Hindlimb muscle (tissue), 1 donor: ENCODE measurements around the gene SAMD5. TPM values are rescaled to one million over a fixed set of nuclear protein-coding genes. Genes with fewer than 3 reads are reported as not detected.

Experiments
- DNase-seq: peaks from one replicate; pipeline ENCODE4 v3.0.0-alpha.2; 2013
- polyA plus RNA-seq: library from polyadenylated mRNA; unstranded; fragments of 120-200 nt; gene quantifications from one replicate; pipeline ENCODE4 v1.2.1, GENCODE V29; 2013; ENCODE audit not compliant: insufficient read length

The SAMD5 gene
- polyA plus RNA-seq, 1 donor = 2.1 TPM

DNA sequence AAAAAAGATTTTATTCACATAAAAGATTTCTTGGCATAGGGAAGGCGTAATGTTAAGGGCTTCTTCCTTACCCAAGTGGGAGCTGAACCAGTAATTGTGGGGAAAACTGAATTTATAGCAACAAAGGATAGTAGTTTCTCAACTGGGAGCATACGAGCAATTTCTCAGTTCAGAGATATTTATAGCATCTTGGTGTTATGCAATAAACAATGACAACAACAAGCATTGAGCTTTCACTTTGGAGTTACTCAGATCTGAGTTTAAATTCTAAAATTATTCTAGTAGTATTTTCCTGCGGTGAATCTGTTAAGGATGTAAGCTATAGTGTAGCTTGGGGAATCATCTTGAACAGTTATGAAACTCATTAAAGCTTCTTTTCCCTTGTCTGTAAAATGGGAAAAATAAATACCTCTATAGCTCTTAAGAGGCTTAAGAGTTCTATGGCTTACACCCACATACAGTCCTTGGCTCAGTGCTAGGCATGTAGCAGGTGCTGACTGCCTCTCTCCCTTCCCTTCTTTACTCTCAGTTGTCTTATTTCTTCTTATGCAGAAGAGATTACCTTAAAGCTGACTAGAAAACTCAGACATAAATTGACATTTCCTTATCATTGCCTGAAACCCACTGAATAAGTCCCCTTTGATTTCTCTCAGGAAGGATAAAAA, 58.8 kb downstream of the SAMD5 start:
- no peak for DNase-seq

DNA sequence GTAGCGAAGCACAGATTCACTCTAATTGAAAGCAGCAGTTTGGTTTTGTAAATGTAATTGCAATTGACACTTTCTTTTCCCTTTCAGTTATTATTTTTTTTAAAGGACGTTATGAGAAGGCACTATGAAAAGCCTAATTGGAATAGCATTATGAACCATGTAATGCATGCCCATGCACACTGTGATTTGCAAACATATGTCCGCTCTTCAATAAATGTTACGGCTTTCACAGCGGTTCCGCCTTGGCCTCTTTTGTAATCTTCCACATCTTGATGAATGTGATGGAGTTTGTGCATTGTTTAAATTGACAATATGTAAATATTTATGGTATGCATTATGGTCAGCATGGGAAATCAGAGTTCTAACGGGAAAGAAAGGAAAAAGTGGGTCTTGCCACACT, 61.3 kb downstream of the SAMD5 start:
- DNase-seq = no peak

DNA sequence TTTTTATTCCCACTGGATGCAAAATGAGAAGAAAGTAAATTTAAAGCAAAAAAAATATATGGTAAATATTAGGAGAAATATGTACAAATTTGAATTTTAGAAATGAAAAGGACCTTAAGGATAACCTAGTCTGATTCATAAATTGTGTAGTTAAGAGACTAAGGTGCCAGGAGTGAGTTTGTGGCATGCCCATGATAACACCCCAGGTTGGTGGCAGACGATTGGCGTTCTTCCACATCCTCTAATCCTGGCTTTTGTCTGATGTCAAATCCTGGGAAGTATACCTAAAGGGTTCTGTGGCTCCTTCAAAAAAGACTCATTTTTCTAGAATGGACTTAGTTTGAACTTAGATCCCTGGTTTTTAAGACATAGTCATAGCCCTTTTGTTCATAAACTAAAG, 62.2 kb downstream of the SAMD5 start:
- no peak for DNase-seq

DNA sequence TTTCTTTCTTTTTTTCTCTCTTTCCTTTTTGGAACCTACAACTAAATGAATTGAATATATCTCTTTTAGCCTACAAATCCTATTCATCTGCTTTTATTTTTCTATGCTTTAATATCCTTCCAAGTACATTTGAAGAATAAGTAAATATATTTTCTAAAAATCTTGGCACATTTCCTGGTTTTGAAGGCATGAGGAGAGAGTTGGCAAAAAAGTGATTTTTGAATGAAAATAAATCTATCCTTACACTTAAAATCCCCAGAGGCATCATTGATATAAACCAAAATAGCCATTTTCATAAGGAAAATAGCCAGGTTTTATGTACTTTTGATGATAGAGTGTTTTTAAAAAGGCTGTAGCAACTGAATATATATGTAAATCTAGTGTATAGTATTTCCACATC, 69.0 kb downstream of the SAMD5 start:
- no peak for DNase-seq

DNA sequence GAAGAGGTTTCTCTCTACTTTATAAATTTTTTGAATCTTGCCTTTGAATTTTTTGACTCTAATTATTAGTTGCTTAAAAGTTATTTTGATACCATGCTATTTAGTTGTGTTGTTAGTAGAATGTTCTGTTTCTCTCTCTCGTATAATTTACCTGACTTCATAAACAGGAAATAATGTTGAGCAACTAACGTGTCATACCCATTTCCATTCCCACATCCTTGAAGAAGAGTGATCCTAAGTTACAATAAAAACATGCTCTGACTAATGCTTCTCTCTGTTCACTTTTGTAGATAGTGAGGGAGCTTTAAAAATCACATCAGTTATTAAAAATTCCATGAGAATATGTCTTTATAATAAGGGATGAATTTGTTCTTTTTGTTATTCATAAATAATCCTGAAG, 69.7 kb downstream of the SAMD5 start:
- DNase-seq = no peak

DNA sequence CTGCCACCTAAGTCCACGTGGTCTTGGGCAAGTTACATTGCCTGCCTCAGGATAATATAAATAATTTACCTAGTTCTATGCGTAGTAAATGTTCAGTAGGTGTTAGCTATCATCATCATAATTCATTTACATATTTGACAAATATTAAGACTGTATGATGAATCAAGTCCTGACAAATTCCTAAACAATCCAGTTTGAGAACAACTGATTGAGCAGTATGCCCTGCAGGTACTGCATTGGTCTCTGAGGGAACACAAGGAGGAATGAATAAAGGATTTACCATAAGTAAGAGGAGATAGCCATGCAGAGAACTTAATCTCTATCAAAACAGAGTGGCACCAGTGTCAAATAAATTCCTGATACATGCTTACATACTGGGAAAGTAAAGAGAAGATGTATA, 70.4 kb downstream of the SAMD5 start:
- DNase-seq = no peak

DNA sequence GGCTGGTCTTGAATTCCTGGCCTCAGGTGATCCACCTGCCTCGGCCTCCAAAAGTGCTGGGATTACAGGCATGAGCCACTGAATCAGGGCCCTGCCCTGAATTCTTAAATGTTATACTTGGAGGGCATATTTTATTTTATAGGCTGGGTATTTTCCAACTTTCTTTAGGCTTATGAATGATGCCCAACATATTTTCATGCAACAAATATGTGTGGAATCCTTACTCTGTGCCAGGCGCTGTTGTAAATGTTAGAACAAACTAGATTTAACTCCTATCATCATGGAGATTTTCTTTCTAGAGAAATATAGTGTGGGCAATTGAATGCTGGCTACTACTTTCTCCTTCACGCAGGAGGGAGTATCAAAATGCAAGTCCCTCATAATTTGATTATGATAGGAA, 71.2 kb downstream of the SAMD5 start:
- DNase-seq = no peak

DNA sequence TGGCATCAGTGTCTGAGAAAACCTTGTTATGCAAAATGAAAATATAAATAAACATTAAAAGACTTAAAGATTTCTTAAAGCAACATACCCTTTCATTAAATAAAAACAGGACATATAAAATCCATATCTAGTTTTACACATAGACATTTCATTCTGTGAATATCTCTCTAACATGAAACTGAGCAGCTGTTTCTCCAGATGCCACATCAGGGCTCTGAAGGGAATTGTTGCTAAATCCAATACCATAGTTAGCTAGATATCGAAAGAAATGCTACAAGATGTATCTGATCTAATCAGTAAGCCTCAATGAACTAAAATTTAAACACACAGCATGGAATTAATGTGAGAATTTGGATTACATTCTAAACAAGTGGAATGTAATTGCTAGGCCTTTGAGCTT, 74.5 kb downstream of the SAMD5 start:
- no peak for DNase-seq

DNA sequence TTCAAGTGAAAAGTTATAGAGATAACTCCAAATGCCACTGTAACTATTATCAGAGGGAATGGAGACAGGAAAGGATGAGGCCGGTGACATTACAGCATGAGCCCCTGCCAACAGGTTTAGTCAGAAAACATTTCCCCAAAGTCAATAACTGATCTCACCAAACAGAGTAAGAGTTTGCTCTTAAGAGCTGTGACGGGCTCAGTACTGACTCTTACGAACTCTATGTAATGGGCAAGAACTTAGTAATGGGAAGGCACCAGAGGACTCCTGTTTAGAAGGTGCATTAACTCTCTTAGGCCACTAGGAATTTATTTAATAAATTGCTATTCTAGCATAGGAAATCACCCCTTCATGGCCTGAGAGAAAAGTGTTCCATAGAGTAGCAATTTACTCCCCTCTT, 76.8 kb downstream of the SAMD5 start:
- no peak for DNase-seq

DNA sequence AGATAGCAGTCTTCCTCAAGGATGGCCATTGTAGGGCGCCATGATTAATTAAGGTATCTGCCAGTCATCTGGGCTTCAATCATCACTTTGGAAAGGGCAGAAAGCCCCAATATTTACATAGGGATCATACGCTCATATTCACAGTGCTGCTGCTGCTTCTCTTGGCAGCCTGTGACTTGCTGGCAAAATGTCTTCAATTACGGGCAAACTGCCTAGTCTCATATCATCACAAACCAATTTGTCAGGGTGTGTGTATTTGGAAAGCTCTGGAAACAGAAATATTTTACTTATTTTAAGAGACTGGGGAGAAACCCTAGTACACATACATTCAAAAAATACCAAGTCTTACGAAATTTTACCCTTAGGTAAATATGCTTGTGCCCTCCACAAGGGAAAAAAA, 77.6 kb downstream of the SAMD5 start:
- DNase-seq = peak; percentile 56

DNA sequence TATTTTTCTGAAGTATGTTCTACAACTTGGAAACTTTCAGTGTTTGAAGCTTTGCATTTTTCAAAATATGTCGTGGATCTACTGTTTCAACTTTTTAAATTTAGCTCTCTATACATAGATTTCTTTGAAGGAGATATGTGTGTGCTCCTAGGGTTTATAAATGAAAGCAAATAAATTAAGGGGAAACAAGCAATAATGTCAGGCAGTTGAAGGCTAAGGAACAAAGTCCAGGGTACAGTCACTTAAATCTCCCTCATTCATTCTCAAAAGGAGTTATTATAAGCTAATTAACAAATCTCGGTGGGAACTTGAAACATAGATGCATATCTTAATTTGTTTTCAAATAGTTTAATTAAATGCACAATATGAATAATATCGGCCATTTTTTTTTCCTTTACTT, 79.4 kb downstream of the SAMD5 start:
- no peak for DNase-seq

DNA sequence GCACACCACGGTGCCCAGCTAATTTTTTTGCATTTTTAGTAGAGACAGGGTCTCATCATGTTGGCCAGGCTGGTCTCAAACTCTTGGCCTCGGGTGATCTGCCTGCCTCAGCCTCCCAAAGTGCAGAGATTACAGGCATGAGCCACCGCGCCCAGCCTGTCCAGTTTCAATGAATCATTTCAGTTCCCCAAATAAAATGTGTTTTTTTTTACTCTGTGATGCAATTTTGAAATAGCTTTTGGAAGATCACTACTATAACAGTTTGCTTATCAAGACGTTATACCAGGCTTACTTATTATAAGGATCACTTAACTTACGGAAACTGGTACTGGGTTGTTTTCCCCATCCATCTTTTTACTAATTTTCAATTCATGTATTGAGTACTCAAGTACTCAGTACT, 80.0 kb downstream of the SAMD5 start:
- DNase-seq = no peak

DNA sequence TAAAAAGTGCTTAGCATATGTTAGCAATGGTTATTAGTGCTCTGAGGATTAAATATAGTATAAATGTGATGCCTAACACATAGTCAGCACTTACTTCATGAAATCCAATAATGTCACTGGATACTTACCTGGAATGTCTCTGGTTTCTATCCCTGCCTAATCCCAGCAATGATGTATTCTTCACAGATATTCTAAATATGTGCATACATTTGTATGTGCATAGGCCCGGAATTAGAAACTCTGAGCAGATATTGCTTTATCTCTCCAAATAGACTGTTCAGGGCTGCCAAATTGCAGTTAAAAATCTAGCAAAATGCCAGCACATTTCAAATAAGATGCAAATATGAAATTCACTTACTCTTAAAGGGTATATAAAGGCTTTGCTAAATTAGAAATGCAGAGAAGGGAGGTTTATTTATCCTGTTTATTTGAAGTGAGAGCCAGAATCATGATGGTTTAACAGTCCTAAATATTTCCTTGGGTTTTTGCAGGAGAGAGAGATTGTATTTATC, 81.3 kb downstream of the SAMD5 start:
- no peak for DNase-seq

DNA sequence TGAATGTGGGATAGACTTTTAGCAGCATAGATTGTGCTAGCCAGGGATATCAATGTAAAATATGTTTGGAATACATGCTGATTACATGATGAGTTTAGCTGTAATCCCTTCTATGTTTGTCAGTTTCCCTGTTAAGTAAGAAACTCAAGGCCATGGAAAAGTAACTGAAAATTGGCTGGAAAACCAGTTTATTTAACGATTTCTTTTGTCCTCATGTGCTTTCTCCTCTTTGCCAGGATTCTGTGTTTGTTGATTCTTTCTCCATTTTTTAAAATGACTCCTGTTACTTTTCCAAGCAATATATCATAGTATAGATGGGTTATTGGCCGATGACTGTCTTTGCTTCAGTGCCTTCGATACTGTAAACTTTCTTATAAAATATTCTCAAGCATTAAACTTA, 87.5 kb downstream of the SAMD5 start:
- DNase-seq = no peak

DNA sequence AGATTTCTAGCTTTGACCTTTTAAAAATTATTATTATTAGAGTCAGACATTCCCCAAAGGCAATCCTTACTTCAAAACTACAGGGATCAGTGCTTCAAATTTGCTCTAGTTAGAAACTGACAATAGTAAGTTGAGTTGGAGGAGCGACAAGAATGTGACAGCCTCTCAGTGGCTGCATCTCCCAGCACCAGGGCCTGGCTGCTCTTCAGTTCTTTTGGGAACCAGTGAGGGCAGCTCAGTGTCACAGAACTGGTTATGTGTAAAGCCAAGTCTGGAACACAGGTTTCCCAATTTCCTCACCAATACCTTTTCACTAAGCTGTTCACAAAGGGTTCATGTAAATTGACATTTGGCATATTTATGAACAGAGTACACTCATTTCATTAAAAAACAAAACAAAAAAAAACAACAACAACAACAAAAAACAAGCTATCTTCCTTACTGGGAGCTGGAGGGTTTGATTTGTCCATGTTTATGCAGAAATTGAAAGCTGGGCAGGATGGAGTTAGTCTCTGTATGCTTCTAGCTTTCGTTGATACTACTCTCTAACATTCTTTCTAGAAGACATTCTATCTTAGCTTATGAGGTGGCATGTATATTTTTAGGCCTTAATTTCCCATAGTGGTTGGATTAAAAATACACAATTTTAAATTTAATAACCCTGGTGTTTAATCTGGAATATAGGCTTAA, 95.0 kb downstream of the SAMD5 start:
- no peak for DNase-seq

DNA sequence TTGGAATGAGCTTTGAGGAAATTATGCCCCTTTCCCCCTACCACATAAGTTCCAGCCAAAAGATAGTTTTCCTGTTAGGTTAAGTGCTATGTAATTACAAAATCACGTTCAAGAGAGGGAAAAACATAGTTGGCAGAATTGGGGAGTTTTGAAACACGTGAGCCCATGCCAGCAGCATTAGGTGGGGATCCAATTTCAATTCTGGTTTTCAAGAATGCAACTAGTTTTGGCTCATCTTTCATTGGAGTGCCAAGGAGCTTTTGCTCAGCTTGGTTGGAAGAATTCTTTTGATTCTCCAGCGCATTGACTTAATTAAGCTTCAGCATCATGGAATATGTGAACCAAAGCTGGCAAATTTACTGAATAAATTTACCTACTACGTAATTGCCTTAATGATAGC, 95.9 kb downstream of the SAMD5 start:
- no peak for DNase-seq

DNA sequence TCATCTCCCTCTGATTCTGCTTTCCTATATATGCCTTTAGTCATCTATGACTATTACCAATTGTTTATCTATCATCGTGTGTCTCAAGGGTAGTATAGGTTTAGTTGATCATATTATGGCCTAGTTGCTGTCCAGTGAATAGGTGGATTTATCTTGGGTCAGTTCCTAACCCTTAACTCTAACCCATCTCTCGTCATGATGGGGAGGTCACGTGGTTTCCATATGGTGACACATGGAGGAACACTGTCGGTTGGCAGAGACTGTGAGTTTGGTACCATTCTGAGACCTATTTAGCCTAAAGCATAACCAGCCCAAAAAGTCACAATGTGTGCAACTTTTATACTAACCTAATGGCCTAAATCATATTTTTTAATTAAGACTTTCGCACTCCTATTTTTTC, 103.5 kb downstream of the SAMD5 start:
- no peak for DNase-seq

DNA sequence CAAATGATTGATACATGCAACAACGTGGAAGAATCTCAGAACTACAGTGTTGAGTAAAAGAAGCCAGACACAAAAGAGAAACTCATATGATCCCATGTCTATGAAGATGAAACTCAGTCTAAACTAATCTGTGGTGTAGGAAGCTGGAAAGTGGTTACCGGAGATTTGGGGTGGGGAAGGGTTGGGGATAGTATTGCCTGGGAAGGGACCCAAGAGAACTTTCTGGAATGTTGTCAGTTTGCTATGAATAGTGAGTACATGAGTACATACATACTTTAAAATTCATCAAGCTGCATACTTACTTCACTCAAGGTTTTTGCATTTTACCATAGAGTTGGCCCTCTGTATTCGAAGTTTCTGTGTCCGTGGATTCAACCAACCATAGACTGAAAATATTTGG, 106.0 kb downstream of the SAMD5 start:
- DNase-seq = no peak

DNA sequence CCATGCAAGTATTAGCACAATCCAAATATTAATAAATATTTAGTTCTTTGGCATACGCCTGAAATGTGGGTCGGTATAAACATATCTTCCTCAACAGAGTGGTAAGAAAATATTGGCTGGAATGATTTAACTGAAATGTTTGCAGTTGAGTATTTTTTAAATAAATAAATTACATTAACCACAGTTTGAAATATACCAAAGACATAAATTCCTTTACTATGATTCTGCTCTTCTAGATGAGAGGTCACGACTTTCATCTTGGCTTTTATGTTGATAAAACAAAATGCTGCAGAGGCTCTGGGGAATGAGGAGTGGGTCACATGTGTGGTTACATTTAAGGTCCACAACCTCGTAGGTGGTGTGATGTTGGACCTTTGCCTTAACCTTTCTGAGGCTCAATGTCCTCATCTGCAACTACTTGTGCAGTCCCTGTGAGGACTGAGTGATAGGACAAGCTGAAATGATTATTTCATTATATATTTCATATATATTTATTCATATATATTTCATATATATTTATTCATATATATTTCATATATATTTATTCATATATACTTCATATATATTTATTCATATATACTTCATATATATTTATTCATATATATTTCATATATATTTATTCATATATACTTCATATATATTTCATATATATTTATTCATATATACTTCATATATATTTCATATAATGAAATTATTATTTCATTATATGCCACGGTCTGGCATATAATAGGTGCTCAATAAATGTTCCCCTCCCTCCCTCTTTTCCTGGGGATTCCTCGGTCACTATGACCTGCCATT, 107.4 kb downstream of the SAMD5 start:
- DNase-seq = no peak

DNA sequence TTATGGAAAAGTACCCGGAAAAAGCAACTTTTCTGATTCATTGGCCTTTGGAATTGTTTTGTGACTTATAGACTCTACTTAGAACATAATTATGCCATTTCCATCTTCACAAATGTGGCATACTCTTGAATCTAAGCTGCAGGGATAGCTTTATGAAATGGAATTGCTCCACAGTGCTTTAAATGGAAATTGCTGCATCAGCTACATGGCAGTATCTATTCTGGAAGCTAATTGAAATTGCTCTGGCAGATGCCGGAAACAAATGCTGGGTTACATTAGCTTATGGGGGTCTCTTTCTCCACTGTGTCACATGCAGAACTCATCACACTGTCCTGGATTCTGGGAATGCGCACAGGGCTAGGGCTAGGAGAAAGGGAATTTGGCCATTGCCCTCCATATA, 108.9 kb downstream of the SAMD5 start:
- DNase-seq = no peak

DNA sequence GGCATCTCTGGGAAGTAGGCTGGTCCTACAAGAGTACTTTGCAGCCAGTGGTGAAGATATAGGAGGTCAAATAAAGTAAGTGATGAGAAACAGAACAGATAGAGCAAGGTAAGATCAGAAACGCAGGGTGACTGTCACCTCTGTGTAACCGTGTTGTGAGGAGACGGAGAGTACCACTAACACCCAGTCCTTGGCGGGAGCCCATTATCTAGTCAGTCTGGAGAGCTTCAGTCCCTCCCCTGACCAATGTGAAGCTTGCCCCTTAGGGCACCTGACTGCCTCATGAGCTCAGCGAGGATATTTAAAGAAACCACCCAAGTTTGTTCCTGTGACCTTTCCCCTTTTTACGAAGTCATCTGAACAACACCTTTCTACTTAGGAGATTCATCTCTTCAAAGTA, 110.0 kb downstream of the SAMD5 start:
- no peak for DNase-seq

DNA sequence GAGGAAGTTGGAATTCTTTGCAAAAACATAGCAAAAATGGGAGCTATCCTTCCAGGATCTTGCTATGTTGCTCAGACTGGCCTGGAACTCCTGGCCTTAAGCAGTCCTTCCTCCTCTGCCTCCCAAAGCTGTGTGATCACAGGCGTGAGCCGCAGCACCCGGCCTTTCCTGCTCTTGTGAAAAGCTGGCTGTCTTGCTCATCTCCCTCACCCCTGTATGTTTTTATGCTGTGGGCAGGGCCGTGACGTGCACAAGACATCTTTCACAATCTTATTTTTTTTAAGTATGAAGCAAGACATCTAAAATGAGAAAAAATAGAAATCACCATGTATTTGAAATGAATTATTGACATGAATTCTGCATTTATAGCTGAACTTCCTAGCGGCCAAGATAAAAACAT, 110.4 kb downstream of the SAMD5 start:
- no peak for DNase-seq
